Measurements from ENCODE around the gene SAA1. TPM values are rescaled to one million over a fixed set of nuclear protein-coding genes. Genes with fewer than 3 reads are reported as not detected.

SAA1 gene
- polyA plus RNA-seq, 3 donors = not detected

DNA sequence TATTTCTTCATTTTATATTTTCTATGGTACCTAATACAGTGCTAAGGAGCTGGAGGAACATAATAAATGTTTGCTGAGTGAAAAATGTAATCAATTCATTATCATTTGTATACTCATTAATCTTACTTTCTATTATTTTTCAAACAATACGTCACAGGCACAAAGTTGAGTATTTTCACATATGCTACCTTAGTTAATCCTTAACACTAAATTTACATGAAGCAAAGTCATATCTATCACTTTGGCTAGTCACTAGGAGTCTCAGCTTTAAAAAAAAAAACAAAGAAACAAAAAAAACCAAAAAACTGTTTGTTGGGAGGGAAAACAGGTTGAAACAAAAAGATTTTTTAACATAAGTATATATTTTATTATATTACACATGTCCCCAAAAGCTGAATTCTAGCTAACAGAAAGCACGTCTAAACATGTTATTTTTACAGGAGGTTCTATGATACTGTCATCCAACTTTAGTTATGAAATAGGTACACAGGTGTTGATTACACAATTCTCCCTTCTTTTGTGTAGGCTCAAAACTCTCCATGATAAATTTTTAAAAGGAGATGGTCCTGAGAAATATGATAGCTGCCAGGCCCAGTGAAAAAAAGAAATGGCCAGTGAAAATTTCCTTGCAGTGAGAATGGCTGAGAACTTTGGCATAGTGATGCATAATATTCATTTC lies 41.5 kb downstream of the SAA1 start:
- WGBS (ENCODE audit: insufficient coverage) = no CpG with 5 or more reads among the region's 2 CpGs
- no peak for DNase-seq
- Mint-ChIP-seq H3K4me3 (no peak overlapping the region), H3K36me3 (peaks cover 64 to 84% of the 10 kb centered on the region in 2 donors), H3K4me1 (peaks cover 12% of the 10 kb centered on the region), H3K27ac (no peak overlapping the region), H3K9me3 (peaks cover 0 to 2% (median 0%) of the 10 kb centered on the region in 7 donors), H3K27me3 (ENCODE audit: low read depth in 3 of 3) (no peaks in the 10 kb centered on the region)
- TF ChIP-seq, protein P1, sequence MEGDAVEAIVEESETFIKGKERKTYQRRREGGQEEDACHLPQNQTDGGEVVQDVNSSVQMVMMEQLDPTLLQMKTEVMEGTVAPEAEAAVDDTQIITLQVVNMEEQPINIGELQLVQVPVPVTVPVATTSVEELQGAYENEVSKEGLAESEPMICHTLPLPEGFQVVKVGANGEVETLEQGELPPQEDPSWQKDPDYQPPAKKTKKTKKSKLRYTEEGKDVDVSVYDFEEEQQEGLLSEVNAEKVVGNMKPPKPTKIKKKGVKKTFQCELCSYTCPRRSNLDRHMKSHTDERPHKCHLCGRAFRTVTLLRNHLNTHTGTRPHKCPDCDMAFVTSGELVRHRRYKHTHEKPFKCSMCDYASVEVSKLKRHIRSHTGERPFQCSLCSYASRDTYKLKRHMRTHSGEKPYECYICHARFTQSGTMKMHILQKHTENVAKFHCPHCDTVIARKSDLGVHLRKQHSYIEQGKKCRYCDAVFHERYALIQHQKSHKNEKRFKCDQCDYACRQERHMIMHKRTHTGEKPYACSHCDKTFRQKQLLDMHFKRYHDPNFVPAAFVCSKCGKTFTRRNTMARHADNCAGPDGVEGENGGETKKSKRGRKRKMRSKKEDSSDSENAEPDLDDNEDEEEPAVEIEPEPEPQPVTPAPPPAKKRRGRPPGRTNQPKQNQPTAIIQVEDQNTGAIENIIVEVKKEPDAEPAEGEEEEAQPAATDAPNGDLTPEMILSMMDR (IDR thresholded peaks at IDR 0.05) = no peak
- no peak overlapping the region for H3K9ac ChIP-seq (ENCODE audit: insufficient read depth, low read length, poor library complexity, severe bottlenecking)
- H3K4me2 ChIP-seq (replicated peaks; ENCODE audit: extremely low read depth, low read length, poor library complexity, severe bottlenecking) = no peak overlapping the region
- H3K79me2 ChIP-seq (ENCODE audit: insufficient read depth, low read length) = peaks cover 10% of the 10 kb centered on the region
- peaks cover 17 to 22% of the 10 kb centered on the region in 2 donors for H3K4me1 ChIP-seq (ENCODE audit: control insufficient read depth in 1 of 2, insufficient read depth in 2 of 2, low read length in 2 of 2)
- H3K36me3 ChIP-seq (replicated peaks in 1 of 2; ENCODE audit: control insufficient read depth in 1 of 2, insufficient read depth in 2 of 2, low read length in 2 of 2) = peaks cover 76 to 84% of the 10 kb centered on the region in 2 donors
- H2AFZ ChIP-seq (ENCODE audit: insufficient read depth, low read depth, low read length, poor library complexity, severe bottlenecking) = no peak overlapping the region
- H4K20me1 ChIP-seq (ENCODE audit: insufficient read depth, low read length) = no peaks in the 10 kb centered on the region
- intact Hi-C loops (cut with micrococcal nuclease) = no loop called here
- H3K4me3 ChIP-seq (replicated peaks in 1 of 3; ENCODE audit: low read depth in 2 of 3, low read length in 3 of 3) = no peak overlapping the region
- no peak overlapping the region for H3K27ac ChIP-seq (ENCODE audit: low read depth in 1 of 2, low read length in 2 of 2)
- no peaks in the 10 kb centered on the region for H3K9me3 ChIP-seq (replicated peaks in 1 of 2; ENCODE audit: control insufficient read depth in 1 of 2, insufficient read depth in 1 of 2, low read length in 2 of 2)
- H3K27me3 ChIP-seq (ENCODE audit: control insufficient read depth in 2 of 2, insufficient read depth in 2 of 2, low read length in 2 of 2) = no peaks in the 10 kb centered on the region

DNA sequence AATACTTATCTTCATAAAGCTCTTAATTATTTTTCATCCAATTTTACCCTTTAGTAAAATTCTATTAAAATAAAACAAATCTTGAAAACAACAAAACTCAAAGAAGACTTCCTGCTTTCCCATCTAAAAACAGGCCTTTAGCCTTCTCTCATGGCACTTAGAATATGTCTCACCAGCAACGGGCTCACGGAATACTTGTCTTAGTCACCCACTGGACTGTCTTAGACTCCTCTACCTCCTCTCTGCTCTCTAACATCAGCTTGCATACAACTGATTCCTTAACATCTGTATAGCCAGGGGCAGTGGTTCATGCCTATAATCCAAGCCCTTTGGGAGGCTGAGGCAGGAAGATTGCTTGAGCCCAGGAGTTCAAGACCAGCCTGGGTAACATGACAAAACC lies 42.2 kb downstream of the SAA1 start:
- no peaks in the 10 kb centered on the region for H4K20me1 ChIP-seq (ENCODE audit: insufficient read depth, low read length)
- Mint-ChIP-seq H3K27me3 (ENCODE audit: low read depth in 3 of 3) (no peaks in the 10 kb centered on the region), H3K27ac (peak overlapping the region in 2 of 7 donors; percentile 10 to 60), H3K36me3 (peaks cover 62 to 78% of the 10 kb centered on the region in 2 donors), H3K9me3 (peaks cover 0 to 2% (median 0%) of the 10 kb centered on the region in 7 donors), H3K4me1 (peaks cover 18% of the 10 kb centered on the region), H3K4me3 (no peak overlapping the region)
- H3K4me3 ChIP-seq (replicated peaks in 1 of 3; ENCODE audit: low read depth in 2 of 3, low read length in 3 of 3) = no peak overlapping the region
- no peak overlapping the region for H3K4me2 ChIP-seq (replicated peaks; ENCODE audit: extremely low read depth, low read length, poor library complexity, severe bottlenecking)
- TF ChIP-seq, protein P1 (IDR thresholded peaks at IDR 0.05) = no peak
- H3K27ac ChIP-seq (ENCODE audit: low read depth in 1 of 2, low read length in 2 of 2) = peak overlapping the region in 1 of 2 donors; percentile 21
- WGBS (ENCODE audit: insufficient coverage) = 100% methylated on average over 2 of the region's 2 CpGs
- no peak for DNase-seq
- H3K9ac ChIP-seq (ENCODE audit: insufficient read depth, low read length, poor library complexity, severe bottlenecking) = no peak overlapping the region
- intact Hi-C loops (cut with micrococcal nuclease) = no loop called here
- peaks cover 71 to 79% of the 10 kb centered on the region in 2 donors for H3K36me3 ChIP-seq (replicated peaks in 1 of 2; ENCODE audit: control insufficient read depth in 1 of 2, insufficient read depth in 2 of 2, low read length in 2 of 2)
- H3K27me3 ChIP-seq (ENCODE audit: control insufficient read depth in 2 of 2, insufficient read depth in 2 of 2, low read length in 2 of 2) = no peaks in the 10 kb centered on the region
- peaks cover 18 to 28% of the 10 kb centered on the region in 2 donors for H3K4me1 ChIP-seq (ENCODE audit: control insufficient read depth in 1 of 2, insufficient read depth in 2 of 2, low read length in 2 of 2)
- peaks cover 15% of the 10 kb centered on the region for H3K79me2 ChIP-seq (ENCODE audit: insufficient read depth, low read length)
- no peak overlapping the region for H2AFZ ChIP-seq (ENCODE audit: insufficient read depth, low read depth, low read length, poor library complexity, severe bottlenecking)
- no peaks in the 10 kb centered on the region for H3K9me3 ChIP-seq (replicated peaks in 1 of 2; ENCODE audit: control insufficient read depth in 1 of 2, insufficient read depth in 1 of 2, low read length in 2 of 2)

Measured in CD14-positive monocyte (primary cell).